Natural killer cell (primary cell): ENCODE measurements around the gene CDC14A. TPM values are rescaled to one million over a fixed set of nuclear protein-coding genes. Genes with fewer than 3 reads are reported as not detected.

Experiments
- ATAC-seq, 3 donors: fragments of 150-1000 bp in 2 of 3; fragments of 200-7000 bp in 1 of 3; cut with Tn5 transposase; 1 replicate in 1 of 3; 2 replicates in 2 of 3; pipeline ENCODE4 v1.10.0; 2021; ENCODE audit warnings: mild to moderate bottlenecking in 2 of 3, moderate library complexity in 2 of 3
- DNase-seq, 2 donors: peaks; one replicate each; pipeline versions ENCODE4 v3.0.0 to v3.0.0-alpha.2; 2013 to 2021; ENCODE audit warnings: mixed read lengths in 1 of 2
- H3K27ac ChIP-seq: one replicate; pipeline ENCODE4 v1.5.1; 2013; ENCODE audit warnings: mild to moderate bottlenecking, low read length
- H3K27me3 ChIP-seq: one replicate; pipeline ENCODE4 v1.6.1; 2013; ENCODE audit warnings: low read length; ENCODE audit not compliant: control insufficient read depth, insufficient read depth
- H3K36me3 ChIP-seq: one replicate; pipeline ENCODE4 v1.6.1; 2013; ENCODE audit warnings: low read length; ENCODE audit not compliant: control insufficient read depth, insufficient read depth
- H3K4me1 ChIP-seq: one replicate; pipeline ENCODE4 v1.6.1; 2013; ENCODE audit warnings: low read length; ENCODE audit not compliant: control insufficient read depth, insufficient read depth
- H3K4me3 ChIP-seq: one replicate; pipeline ENCODE4 v1.5.1; 2013; ENCODE audit warnings: low read length
- H3K9me3 ChIP-seq: one replicate; pipeline ENCODE4 v1.6.1; 2013; ENCODE audit warnings: low read length; ENCODE audit not compliant: control insufficient read depth, insufficient read depth
- H3K27ac Mint-ChIP-seq, 2 donors: one replicate each; pipeline ENCODE4 v1.8.0; 2022; ENCODE audit warnings: mild to moderate bottlenecking in 2 of 2, mixed read lengths in 2 of 2, moderate library complexity in 1 of 2
- H3K27me3 Mint-ChIP-seq, 2 donors: one replicate each; pipeline ENCODE4 v1.8.0; 2022; ENCODE audit warnings: low read depth in 2 of 2, mixed read lengths in 2 of 2
- H3K36me3 Mint-ChIP-seq: one replicate; pipeline ENCODE4 v1.8.0; 2022; ENCODE audit warnings: mixed read lengths
- H3K4me1 Mint-ChIP-seq, 2 donors: one replicate each; pipeline ENCODE4 v1.8.0; 2022; ENCODE audit warnings: mixed read lengths in 2 of 2
- H3K4me3 Mint-ChIP-seq: one replicate; pipeline ENCODE4 v1.8.0; 2022; ENCODE audit warnings: mild to moderate bottlenecking, moderate library complexity, mixed read lengths
- H3K9me3 Mint-ChIP-seq, 2 donors: one replicate each; pipeline ENCODE4 v1.8.0; 2022; ENCODE audit warnings: mixed read lengths in 2 of 2
- WGBS: methylation state at CpG from one replicate; pipeline ENCODE4 v1.1.7; 2013; ENCODE audit warnings: missing lambda C conversion rate; ENCODE audit not compliant: insufficient coverage; 5-methylcytosine and 5-hydroxymethylcytosine counted together
- intact Hi-C: fragments of 100-400 bp; cut with micrococcal nuclease; formaldehyde crosslinking; loops from one replicate; pipeline ENCODE4 v1.14.2; 2022
- total RNA-seq, 4 donors: library from RNA; stranded (reverse); fragments of 120-200 nt in 1 of 4; gene quantifications; one replicate each; pipeline versions ENCODE4 v1.2.3 to v1.2.4, GENCODE V29; 2013 to 2022
- TF ChIP-seq, protein P1 (sequence below): fragments of 200-600 bp; IDR thresholded peaks from one replicate; pipeline ENCODE4 v1.8.0; 2022; ENCODE audit warnings: antibody characterized with exemption

Gene CDC14A
- total RNA-seq, 3 donors from 2014 or later (not counting 1 experiment from before 2014, with no cell fraction given), result 59.6 to 63.8 (median 60.1) TPM

DNA sequence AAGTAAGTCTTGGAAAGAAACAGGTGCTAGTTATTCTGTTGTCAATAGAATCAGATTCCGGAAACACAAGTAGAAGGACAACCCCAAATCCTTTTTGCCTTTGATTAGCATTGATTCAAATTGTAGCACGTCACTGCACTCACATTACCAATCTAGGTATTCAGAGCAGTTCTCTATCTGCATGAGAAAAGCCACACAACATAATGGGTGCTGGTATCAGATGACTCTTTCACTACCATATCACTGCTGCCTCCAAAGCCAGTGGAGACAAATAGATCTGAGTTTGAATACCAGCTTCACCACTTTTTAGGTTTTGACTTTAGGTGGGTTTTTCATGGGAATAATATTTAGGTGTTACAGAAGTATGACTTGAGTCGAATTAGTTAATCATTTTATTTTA lies 47.4 kb upstream of the CDC14A start:
- no peak for ATAC-seq
- intact Hi-C loops, result no loop called here
- no peak overlapping the region for H3K27ac Mint-ChIP-seq

GRCh38 chr1:100305954-100306353 lies 46.4 kb upstream of the CDC14A start:
- H3K4me1 Mint-ChIP-seq, result no peaks in the 10 kb centered on the region
- Histone ChIP-seq H3K4me3 (no peak overlapping the region), H3K27ac (no peak overlapping the region), H3K36me3 (no peaks in the 10 kb centered on the region), H3K27me3 (no peaks in the 10 kb centered on the region), H3K4me1 (no peaks in the 10 kb centered on the region), H3K9me3 (no peaks in the 10 kb centered on the region)
- peaks cover 6% of the 10 kb centered on the region for H3K36me3 Mint-ChIP-seq
- intact Hi-C loops, result no loop called here
- ATAC-seq, result no peak
- H3K27me3 Mint-ChIP-seq, result no peaks in the 10 kb centered on the region
- peaks cover 2% of the 10 kb centered on the region in 2 donors for H3K9me3 Mint-ChIP-seq
- TF ChIP-seq, protein P1, sequence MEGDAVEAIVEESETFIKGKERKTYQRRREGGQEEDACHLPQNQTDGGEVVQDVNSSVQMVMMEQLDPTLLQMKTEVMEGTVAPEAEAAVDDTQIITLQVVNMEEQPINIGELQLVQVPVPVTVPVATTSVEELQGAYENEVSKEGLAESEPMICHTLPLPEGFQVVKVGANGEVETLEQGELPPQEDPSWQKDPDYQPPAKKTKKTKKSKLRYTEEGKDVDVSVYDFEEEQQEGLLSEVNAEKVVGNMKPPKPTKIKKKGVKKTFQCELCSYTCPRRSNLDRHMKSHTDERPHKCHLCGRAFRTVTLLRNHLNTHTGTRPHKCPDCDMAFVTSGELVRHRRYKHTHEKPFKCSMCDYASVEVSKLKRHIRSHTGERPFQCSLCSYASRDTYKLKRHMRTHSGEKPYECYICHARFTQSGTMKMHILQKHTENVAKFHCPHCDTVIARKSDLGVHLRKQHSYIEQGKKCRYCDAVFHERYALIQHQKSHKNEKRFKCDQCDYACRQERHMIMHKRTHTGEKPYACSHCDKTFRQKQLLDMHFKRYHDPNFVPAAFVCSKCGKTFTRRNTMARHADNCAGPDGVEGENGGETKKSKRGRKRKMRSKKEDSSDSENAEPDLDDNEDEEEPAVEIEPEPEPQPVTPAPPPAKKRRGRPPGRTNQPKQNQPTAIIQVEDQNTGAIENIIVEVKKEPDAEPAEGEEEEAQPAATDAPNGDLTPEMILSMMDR, result no peak
- no peak overlapping the region for H3K27ac Mint-ChIP-seq
- DNase-seq, result no peak
- 100% methylated on average over 1 of the region's 3 CpGs for WGBS
- H3K4me3 Mint-ChIP-seq, result no peak overlapping the region

More for the DNA sequence above, 47.4 kb upstream of the CDC14A start:
- H3K9me3 Mint-ChIP-seq, result no peaks in the 10 kb centered on the region
- TF ChIP-seq, protein P1, result no peak
- no peak overlapping the region for H3K4me3 Mint-ChIP-seq
- Histone ChIP-seq H3K36me3 (no peaks in the 10 kb centered on the region), H3K27ac (no peak overlapping the region), H3K4me1 (no peaks in the 10 kb centered on the region), H3K4me3 (no peak overlapping the region), H3K27me3 (no peaks in the 10 kb centered on the region), H3K9me3 (no peaks in the 10 kb centered on the region)
- H3K36me3 Mint-ChIP-seq, result peaks cover 2% of the 10 kb centered on the region
- no peak for DNase-seq
- H3K27me3 Mint-ChIP-seq, result no peaks in the 10 kb centered on the region
- no peaks in the 10 kb centered on the region for H3K4me1 Mint-ChIP-seq
- 93% methylated on average over 2 of the region's 3 CpGs for WGBS

DNA sequence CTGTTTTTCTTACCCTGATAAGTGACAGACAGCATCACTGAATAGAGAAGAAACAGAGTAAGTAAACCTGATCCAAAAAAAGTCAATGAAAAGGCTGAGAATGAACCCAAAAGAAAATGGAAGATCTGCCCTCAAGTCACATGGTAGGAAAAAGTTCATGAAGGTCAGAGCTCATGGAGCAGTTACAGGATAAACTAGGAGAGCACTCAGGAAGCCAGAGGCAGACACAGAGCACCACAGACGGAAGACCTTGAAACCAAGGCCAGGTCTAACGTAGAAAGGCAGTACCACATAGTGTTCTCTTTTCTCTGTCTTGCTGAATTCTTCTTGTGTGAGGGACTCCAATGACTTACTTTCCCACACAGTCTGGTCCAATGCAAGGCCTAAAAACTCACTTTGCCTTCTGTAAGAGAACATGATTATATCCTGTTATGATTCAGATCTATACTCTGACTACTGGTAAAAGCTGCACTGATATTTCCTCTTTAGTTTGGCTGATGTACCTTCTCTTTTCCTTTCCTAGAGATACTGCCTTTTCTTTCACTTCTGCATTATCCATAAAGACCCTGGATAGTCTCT lies 45.5 kb upstream of the CDC14A start:
- peaks cover 6% of the 10 kb centered on the region for H3K36me3 Mint-ChIP-seq
- no peaks in the 10 kb centered on the region for H3K4me1 Mint-ChIP-seq
- Histone ChIP-seq H3K27ac (no peak overlapping the region), H3K4me1 (no peaks in the 10 kb centered on the region), H3K27me3 (no peaks in the 10 kb centered on the region), H3K9me3 (no peaks in the 10 kb centered on the region), H3K4me3 (no peak overlapping the region), H3K36me3 (no peaks in the 10 kb centered on the region)
- intact Hi-C loops, result no loop called here
- no peak for DNase-seq
- WGBS, result 80% methylated on average over 2 of the region's 2 CpGs
- no peak for ATAC-seq
- no peaks in the 10 kb centered on the region for H3K27me3 Mint-ChIP-seq
- TF ChIP-seq, protein P1, result no peak
- no peak overlapping the region for H3K27ac Mint-ChIP-seq
- H3K9me3 Mint-ChIP-seq, result peaks cover 2% of the 10 kb centered on the region in 2 donors
- no peak overlapping the region for H3K4me3 Mint-ChIP-seq

GRCh38 chr1:100308777-100309176 lies 43.5 kb upstream of the CDC14A start:
- H3K9me3 Mint-ChIP-seq, result peaks cover 2% of the 10 kb centered on the region in 2 donors

More at GRCh38 chr1:100308777-100309176, 43.5 kb upstream of the CDC14A start:
- H3K4me3 Mint-ChIP-seq, result no peak overlapping the region
- H3K36me3 Mint-ChIP-seq, result peaks cover 6% of the 10 kb centered on the region
- H3K27me3 ChIP-seq, result no peaks in the 10 kb centered on the region
- H3K27ac Mint-ChIP-seq, result no peak overlapping the region
- H3K4me1 Mint-ChIP-seq, result no peaks in the 10 kb centered on the region
- no peaks in the 10 kb centered on the region for H3K9me3 ChIP-seq
- DNase-seq, result no peak
- TF ChIP-seq, protein P1, result no peak
- H3K36me3 ChIP-seq, result no peaks in the 10 kb centered on the region
- no peak overlapping the region for H3K4me3 ChIP-seq
- WGBS, result no CpG with 5 or more reads among the region's 2 CpGs
- H3K4me1 ChIP-seq, result no peaks in the 10 kb centered on the region
- H3K27ac ChIP-seq, result no peak overlapping the region
- no peak for ATAC-seq
- peaks cover 0 to 6% of the 10 kb centered on the region in 2 donors for H3K27me3 Mint-ChIP-seq
- intact Hi-C loops, result no loop called here
